Endometrial microvascular endothelial cells (primary cell): ENCODE measurements around the gene MAPT. TPM values are rescaled to one million over a fixed set of nuclear protein-coding genes. Genes with fewer than 3 reads are reported as not detected.
"Not testable (repeated sequence)": the region's sequence is repeated elsewhere in the genome, so short reads cannot be mapped to it uniquely, and the experiment has no call there.

Source experiments
- in situ Hi-C: cut with HindIII; loops from 2 replicates; pipeline ENCODE4 v1.10.0; 2017; ENCODE audit warnings: low sequenced_read_pairs, low pct_unique_long_range_greater_than_20kb; ENCODE audit errors: inconsistent ontology term
- total RNA-seq: library from RNA; depleted of rRNA; stranded (reverse); fragments of >200 nt; gene quantifications from one replicate; pipeline ENCODE4 v1.2.3, GENCODE V29; 2015; ENCODE audit errors: inconsistent ontology term

MAPT gene
- total RNA-seq, 1 donor from 2014 or later: under 0.01 TPM

GRCh38 chr17:45895304-45895968 lies 1.1 kb downstream of the MAPT start:
- in situ Hi-C loops: no loop called here

- in situ Hi-C loops: no loop called here
Measured at GRCh38 chr17:45895969-45896785, 1.8 kb downstream of the MAPT start.

DNA sequence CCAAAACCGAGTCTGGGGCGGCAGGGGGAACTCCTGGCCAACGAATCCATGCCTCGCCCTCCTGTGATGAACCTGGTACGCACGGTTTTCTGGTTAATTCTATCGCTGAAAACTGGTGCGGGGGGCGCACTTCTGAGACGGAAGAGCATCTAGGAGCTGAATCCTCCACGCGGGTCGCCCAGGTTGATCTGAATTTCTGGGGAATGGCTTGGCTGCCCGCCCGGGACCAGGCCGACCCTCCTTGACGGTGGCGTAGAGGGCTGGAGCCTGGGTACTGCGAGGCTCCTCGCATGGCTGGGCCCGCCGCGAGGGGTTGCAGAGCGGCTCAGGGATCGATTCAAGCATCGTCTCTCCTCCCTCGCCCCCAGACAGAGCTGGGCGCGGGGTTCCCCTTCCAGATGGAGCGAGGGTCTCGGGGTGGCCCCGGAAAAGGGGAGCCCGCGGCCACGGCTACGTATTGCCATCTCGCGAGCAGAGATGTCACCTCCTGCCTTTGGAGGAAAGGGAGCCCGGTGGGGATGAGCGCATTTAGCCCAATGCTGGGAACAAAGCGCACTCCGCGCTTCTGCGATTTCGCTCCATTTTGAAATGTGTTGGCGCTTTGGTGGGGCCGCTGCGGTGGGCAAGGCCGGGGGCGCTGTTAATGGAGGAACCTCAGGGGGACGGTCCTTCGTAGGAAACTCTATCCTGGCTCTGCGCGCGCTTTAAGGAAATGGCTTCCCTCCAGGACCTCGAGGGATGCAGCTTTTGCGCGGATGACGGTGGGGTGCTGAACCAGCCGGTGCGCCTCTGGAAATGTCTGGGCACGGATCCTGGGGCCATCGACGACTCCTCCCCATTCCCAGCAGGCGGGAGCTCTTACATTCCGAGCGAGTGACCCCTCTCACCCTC lies 2.7 kb downstream of the MAPT start:
- in situ Hi-C loops: no loop called here

DNA sequence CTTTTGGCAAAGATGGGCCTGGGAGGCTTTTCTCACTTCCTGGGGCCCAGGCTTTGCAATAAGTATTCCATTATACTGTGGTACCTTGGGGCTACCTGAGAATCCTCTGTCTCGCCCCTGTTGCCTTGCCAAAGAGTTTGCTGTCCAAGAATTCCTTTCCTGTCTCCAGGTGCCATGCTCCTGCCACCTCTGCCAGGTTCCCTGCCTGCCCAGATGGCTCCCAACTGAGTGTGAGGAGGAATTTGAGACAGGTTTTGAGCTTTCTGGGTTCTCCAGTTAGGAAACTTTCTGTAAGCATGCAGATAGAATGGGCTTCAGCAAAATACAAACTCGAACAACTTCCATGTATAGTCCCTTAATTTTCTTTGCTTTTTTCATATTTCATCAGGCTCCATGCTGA lies 5.8 kb downstream of the MAPT start:
- in situ Hi-C loops: no loop called here

- in situ Hi-C loops: no loop called here
Measured at GRCh38 chr17:45900723-45901415, 6.5 kb downstream of the MAPT start.

DNA sequence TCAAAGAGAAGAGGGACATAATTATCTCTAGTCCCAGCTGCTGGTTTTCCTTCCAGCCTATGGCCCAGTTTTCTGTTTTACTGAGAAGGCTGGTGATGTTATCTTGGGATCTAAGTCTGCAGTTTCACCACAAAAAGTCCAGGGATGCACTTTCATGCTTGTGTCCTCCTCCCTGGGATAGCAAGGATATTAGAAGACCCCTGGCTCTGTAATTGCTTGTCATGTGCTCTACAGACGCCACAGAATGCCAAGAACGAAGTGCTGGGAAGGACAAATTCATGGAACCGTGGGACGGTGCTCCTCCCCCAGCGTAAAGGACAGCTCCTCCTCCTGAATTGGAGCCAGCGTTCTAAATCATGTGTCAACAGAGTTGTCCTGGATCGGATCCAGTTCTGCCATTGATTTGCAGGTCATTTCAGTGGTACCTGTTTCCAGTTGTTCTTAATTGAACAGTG lies 8.6 kb downstream of the MAPT start:
- in situ Hi-C loops: no loop called here

GRCh38 chr17:45904866-45905265 lies 10.5 kb downstream of the MAPT start:
- in situ Hi-C loops: no loop called here

GRCh38 chr17:45905814-45906213 lies 11.5 kb downstream of the MAPT start:
- in situ Hi-C loops: no loop called here

DNA sequence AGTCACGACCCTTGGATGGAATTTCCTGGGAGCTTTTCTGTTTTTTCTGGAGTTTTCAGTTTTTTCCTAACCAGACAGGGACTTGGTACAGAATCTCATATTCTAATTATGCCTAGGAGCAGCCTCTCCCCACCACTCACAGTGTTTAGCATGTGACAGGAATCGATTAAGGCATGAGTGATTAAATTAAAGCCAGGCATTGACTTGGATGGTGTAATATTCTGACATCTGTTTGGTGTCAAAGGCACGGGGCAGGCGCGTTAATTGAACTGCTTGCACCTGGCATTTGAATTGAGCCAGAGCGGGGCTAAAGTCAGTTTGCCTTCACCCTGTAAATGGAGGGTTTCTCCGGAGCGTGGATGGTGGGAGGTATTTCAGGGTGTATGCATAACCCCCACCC lies 11.9 kb downstream of the MAPT start:
- in situ Hi-C loops: no loop called here

DNA sequence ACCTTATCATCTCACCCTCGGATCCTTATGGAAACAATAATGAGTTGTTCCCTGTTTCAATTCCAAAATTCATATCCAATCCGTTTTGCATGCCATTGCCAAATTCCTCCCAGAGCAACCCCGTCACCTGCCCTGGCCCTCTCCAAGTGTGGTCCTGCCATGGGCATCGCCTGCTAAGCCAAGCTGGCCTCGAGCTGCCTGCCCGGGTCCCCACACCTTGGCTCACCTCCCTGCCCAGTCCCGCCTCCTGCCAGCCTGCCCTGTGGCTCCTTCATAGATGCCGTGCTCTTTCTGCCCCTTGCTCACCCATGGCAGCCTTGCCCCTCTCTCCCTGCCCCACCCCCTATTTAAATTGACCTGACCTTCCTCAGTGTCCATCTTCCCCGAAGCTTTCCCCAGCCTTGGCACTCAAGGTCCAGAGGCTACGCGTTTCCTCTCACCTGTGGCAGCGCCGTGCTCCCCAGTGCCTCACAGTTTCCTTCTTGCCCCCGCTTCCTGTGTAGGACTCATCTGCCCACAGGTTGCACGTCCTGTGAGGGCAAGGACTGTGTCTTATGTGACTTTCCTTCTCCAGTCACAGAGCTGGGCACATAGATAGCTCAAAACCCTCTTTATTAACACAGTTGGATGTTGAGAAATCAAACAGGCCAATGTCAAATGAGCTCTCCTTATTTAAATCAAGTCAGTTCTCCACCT lies 12.7 kb downstream of the MAPT start:
- in situ Hi-C loops: no loop called here

- in situ Hi-C loops: no loop called here
Measured at GRCh38 chr17:45907750-45908395, 13.5 kb downstream of the MAPT start.

DNA sequence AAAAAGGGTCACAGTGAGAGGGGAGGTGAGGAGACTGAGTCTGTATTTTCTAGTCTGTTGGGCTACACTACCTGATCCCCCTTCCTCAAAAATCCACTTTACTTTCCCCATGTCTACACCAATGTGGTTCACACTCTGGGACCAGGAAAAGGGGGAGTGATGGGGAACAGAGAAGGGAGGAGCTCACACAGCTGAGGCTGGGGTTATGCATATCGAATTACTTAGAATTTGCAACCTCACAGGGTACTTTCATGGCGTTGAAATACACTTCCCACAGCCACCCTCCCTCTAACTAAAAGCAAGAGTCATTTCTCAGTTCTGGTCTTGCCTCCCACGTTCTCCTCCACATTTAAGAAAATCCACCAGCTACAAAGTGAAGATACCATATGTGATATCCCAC lies 14.1 kb downstream of the MAPT start:
- in situ Hi-C loops: no loop called here

DNA sequence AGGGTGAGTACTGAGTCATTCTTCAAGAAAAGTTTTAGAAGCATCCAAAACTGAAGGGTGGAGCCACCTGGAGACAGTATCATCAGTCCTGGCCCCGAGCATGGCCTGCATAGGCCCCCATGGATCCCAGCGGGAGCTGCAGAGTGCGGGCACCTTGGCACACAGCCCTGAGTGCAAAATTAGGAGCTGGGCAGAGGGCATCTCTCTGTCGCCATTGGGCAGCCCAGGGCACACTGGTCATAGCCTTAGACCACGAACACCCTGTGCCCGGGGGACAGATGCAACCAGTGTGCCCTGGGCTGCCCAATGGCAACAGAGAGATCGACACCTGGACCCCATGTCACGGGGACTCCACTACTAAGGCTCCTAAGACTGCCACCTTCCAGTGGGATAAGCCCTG lies 14.6 kb downstream of the MAPT start:
- in situ Hi-C loops: no loop called here

DNA sequence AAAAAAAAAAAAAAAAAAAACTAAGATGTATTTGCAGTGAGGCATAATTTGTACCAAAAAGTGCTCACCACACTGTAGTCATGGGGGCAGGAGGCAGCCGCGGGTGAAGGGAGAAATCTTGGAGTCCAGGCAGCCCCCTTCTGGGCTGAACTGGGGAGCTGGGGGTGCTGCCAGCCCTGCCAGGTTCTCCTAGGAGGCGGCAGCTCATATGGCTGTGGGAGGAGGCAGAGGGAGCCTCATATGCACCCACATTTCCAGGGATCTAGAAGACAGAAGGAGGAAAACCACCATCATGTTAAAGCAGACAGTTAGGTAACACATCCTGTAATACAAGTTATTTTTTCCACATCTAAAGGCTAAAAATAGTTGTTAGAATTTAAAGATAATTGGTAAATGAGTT lies 16.3 kb downstream of the MAPT start:
- in situ Hi-C loops: no loop called here

DNA sequence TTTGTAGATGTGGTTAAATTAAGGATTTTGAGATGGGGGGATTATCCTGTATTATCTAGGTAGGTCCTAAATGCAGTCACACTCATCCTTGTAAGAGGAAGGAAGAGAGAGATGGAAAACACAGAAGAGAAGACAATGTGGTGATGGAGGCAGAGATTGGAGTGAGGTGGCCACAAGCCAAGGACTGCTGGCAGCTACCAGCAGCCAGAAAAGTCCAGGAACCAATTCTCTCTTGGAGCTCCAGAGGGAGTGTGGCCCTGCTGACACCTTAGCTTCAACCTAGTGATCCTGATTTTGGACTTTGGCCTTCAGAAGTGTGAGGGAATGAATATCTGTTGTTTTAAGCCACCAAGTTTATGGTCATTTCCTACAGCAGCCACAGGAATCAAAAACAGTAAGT lies 18.0 kb downstream of the MAPT start:
- in situ Hi-C loops: no loop called here

DNA sequence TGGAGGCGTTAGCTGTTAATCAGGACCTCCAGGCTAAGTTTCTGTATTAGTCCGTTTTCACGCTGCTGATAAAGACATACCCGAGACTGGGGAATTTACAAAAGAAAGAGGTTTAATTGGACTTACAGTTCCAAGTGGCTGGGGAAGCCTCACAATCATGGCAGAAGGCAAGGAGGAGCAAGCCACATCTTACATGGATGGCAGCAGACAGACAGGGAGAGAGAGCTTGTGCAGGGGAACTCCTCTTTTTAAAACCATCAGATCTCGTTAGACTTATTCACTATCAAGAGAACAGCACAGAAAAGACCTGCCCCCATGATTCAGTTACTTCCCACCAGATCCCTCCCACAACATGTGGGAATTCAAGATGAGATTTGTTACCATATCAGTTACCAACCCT lies 18.7 kb downstream of the MAPT start:
- in situ Hi-C loops: not testable (repeated sequence)

DNA sequence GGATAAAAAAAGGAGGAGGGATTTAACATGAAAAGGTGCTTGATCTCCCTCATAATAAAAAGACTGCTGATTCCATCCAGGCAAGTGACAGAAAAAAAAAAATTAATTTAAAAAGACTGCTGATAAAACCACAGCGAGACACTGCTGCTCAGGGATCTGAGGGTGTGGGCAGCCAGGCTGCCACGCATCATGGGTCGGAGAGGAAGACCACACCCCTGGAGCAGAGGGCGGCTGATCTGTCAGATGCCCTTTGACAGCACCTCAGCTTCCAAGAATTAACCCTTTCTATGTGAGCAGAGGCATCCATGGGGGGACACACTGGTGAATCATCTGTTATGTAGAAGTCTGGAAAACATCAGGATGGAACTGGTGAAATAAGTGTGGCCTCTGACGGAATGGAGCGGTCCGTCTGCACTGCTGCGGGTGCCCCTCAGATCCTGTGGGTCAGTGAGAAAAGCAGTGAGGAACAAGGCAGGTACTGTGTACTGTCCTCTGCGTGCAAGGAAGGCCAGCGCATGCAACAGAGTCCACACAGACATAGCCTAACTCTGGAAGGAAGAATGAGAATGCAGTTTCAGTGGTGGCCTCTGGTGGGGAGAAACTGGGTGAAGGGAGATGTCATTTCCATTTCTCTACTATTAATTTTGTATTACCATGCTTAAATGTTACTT lies 19.8 kb downstream of the MAPT start:
- in situ Hi-C loops: no loop called here
